Smooth muscle cell (in vitro differentiated cells): ENCODE measurements around the gene FHOD3. TPM values are rescaled to one million over a fixed set of nuclear protein-coding genes. Genes with fewer than 3 reads are reported as not detected.

Experiments used
- DNase-seq: peaks from one replicate; lab custom pipeline; 2025; ENCODE audit not compliant: unreplicated experiment; lab: John Stamatoyannopoulos, UW
- H2AFZ ChIP-seq: fragments of 200-600 bp; sonication (generic); 2 replicates; pipeline ENCODE4 v1.6.0; 2016; ENCODE audit warnings: antibody characterized with exemption, low read depth, mild to moderate bottlenecking
- H3F3A ChIP-seq: fragments of 200-600 bp; sonication (generic); 2 replicates; pipeline ENCODE4 v1.6.0; 2017; ENCODE audit warnings: antibody characterized with exemption, low read depth
- H3K27ac ChIP-seq: fragments of 200-600 bp; sonication (generic); 2 replicates; pipeline ENCODE4 v1.5.1; 2016; ENCODE audit warnings: low read depth, mild to moderate bottlenecking
- H3K27me3 ChIP-seq: fragments of 200-600 bp; sonication (generic); 2 replicates; pipeline ENCODE4 v1.6.1; 2016; ENCODE audit warnings: low read depth, mild to moderate bottlenecking
- H3K36me3 ChIP-seq: fragments of 200-600 bp; sonication (generic); 2 replicates; pipeline ENCODE4 v1.5.1; 2016; ENCODE audit warnings: low read depth
- H3K4me1 ChIP-seq: fragments of 200-600 bp; sonication (generic); 2 replicates; pipeline ENCODE4 v1.5.1; 2016; ENCODE audit warnings: low read depth
- H3K4me2 ChIP-seq: fragments of 200-600 bp; sonication (generic); 2 replicates; pipeline ENCODE4 v1.6.0; 2016; ENCODE audit warnings: mild to moderate bottlenecking
- H3K4me3 ChIP-seq: fragments of 200-600 bp; sonication (generic); 2 replicates; pipeline ENCODE4 v1.5.1; 2016; ENCODE audit warnings: mild to moderate bottlenecking
- H3K79me2 ChIP-seq: fragments of 200-600 bp; sonication (generic); 2 replicates; pipeline ENCODE4 v1.6.0; 2016; ENCODE audit warnings: low read depth, mild to moderate bottlenecking
- H3K9ac ChIP-seq: fragments of 200-600 bp; sonication (generic); 2 replicates; pipeline ENCODE4 v1.6.0; 2016; ENCODE audit warnings: low read depth
- H3K9me3 ChIP-seq: fragments of 200-600 bp; sonication (generic); replicated peaks from 2 replicates; pipeline ENCODE4 v1.5.1; 2016; ENCODE audit warnings: low read depth
- H4K20me1 ChIP-seq: fragments of 200-600 bp; sonication (generic); 2 replicates; pipeline ENCODE4 v1.6.0; 2016; ENCODE audit warnings: low read depth
- CTCF ChIP-seq: fragments of 200-600 bp; sonication (generic); IDR thresholded peaks from 2 replicates; pipeline ENCODE4 v1.5.1; 2017; ENCODE audit warnings: borderline replicate concordance, mild to moderate bottlenecking, antibody characterized with exemption; ENCODE audit not compliant: insufficient read depth, poor library complexity, severe bottlenecking
- WGBS: methylation state at CpG from one replicate; pipeline ENCODE4 v1.1.7; 2016; ENCODE audit warnings: low lambda C conversion rate; 5-methylcytosine and 5-hydroxymethylcytosine counted together
- polyA plus RNA-seq: library from polyadenylated mRNA; unstranded; fragments of >200 nt; fragmentation: Nextera tagmentation; extraction: Ambion mirVana; gene quantifications from 2 replicates; pipeline ENCODE4 v1.2.1, GENCODE V29; 2016
- total RNA-seq: library from RNA; depleted of rRNA; stranded (reverse); fragments of >200 nt; gene quantifications from 2 replicates; pipeline ENCODE4 v1.2.3, GENCODE V29; 2014

Gene FHOD3
- total and polyA plus RNA-seq, 2 experiments from 2014 or later, result 6.3 to 19.4 TPM

GRCh38 chr18:36593641-36594040, 296.1 kb downstream of the FHOD3 start:
- Histone ChIP-seq H3K27me3 (no peaks in the 10 kb centered on the region), H2AFZ (no peak overlapping the region), H3K4me2 (no peak overlapping the region), H4K20me1 (no peaks in the 10 kb centered on the region), H3K4me3 (no peak overlapping the region), H3K79me2 (no peaks in the 10 kb centered on the region), H3K9ac (no peak overlapping the region), H3K27ac (no peak overlapping the region), H3K36me3 (no peaks in the 10 kb centered on the region), H3K9me3 (no peaks in the 10 kb centered on the region), H3K4me1 (peaks cover 13% of the 10 kb centered on the region), H3F3A (no peaks in the 10 kb centered on the region)
- WGBS, result 86% methylated on average over 6 of the region's 6 CpGs
- no peak for TF ChIP-seq CTCF
- DNase-seq, result no peak

- no peaks in the 10 kb centered on the region for H3K9me3 ChIP-seq
- no peaks in the 10 kb centered on the region for H4K20me1 ChIP-seq
- H3K9ac ChIP-seq, result no peak overlapping the region
- H3K36me3 ChIP-seq, result no peaks in the 10 kb centered on the region
- H3F3A ChIP-seq, result no peaks in the 10 kb centered on the region
- H3K4me2 ChIP-seq, result no peak overlapping the region
- no peak overlapping the region for H3K4me3 ChIP-seq
- H3K79me2 ChIP-seq, result no peaks in the 10 kb centered on the region
- peaks cover 13% of the 10 kb centered on the region for H3K4me1 ChIP-seq
- WGBS, result 93% methylated on average over 9 of the region's 9 CpGs
- H3K27ac ChIP-seq, result no peak overlapping the region
- TF ChIP-seq CTCF, result no peak
- no peak overlapping the region for H2AFZ ChIP-seq
- no peaks in the 10 kb centered on the region for H3K27me3 ChIP-seq
- no peak for DNase-seq
These were observed 297.1 kb downstream of the FHOD3 start for GRCh38 chr18:36594621-36595020.

- no peak overlapping the region for H2AFZ ChIP-seq
- H3F3A ChIP-seq, result no peaks in the 10 kb centered on the region
- H3K9ac ChIP-seq, result no peak overlapping the region
- no peak for DNase-seq
- no peaks in the 10 kb centered on the region for H3K27me3 ChIP-seq
- no peak overlapping the region for H3K4me2 ChIP-seq
- no peaks in the 10 kb centered on the region for H3K36me3 ChIP-seq
- H3K4me1 ChIP-seq, result peaks cover 13% of the 10 kb centered on the region
- H4K20me1 ChIP-seq, result no peaks in the 10 kb centered on the region
- no peak overlapping the region for H3K4me3 ChIP-seq
- H3K79me2 ChIP-seq, result no peaks in the 10 kb centered on the region
- no peaks in the 10 kb centered on the region for H3K9me3 ChIP-seq
- TF ChIP-seq CTCF, result no peak
- 86% methylated on average over 10 of the region's 10 CpGs for WGBS
- H3K27ac ChIP-seq, result no peak overlapping the region
These were observed 297.7 kb downstream of the FHOD3 start for GRCh38 chr18:36595046-36595817.

- no peaks in the 10 kb centered on the region for H4K20me1 ChIP-seq
- TF ChIP-seq CTCF, result no peak
- WGBS, result 97% methylated on average over 6 of the region's 6 CpGs
- H3F3A ChIP-seq, result no peaks in the 10 kb centered on the region
- no peak overlapping the region for H3K9ac ChIP-seq
- no peak overlapping the region for H3K27ac ChIP-seq
- H3K79me2 ChIP-seq, result no peaks in the 10 kb centered on the region
- peaks cover 7% of the 10 kb centered on the region for H3K4me1 ChIP-seq
- no peaks in the 10 kb centered on the region for H3K9me3 ChIP-seq
- no peaks in the 10 kb centered on the region for H3K27me3 ChIP-seq
- H2AFZ ChIP-seq, result no peak overlapping the region
- no peaks in the 10 kb centered on the region for H3K36me3 ChIP-seq
- no peak overlapping the region for H3K4me3 ChIP-seq
- no peak overlapping the region for H3K4me2 ChIP-seq
- no peak for DNase-seq
These were observed 298.3 kb downstream of the FHOD3 start for GRCh38 chr18:36595818-36596215.
